NCI-H2196 treated with DMSO at 0.1 percent for 48 hours (cell line): ENCODE results near the gene G0S2.

Experiments
- DNase-seq: peaks from one replicate; lab custom pipeline; 2025; ENCODE audit not compliant: unreplicated experiment; lab: John Stamatoyannopoulos, UW

Gene G0S2

DNA sequence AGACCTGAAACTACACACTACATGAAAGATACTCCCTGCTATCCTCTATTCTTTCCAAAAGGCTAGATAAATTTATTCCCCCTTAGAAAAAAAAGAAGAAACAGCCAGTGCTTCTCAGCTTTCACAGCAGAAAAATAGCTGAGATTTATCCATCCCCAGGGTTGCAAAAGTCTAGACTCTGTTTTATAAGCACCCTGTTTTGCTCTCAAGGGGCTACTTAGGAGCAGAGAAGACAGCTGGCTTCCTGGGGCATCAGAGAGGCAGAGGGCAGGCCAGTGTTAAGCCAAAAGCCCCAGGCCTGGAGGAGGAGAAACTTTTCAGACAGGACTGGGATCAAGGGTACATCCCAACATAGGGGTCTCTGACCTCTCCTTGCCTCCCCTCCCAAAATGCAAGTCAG lies 26.9 kb upstream of the G0S2 start:
- DNase-seq = no peak

DNA sequence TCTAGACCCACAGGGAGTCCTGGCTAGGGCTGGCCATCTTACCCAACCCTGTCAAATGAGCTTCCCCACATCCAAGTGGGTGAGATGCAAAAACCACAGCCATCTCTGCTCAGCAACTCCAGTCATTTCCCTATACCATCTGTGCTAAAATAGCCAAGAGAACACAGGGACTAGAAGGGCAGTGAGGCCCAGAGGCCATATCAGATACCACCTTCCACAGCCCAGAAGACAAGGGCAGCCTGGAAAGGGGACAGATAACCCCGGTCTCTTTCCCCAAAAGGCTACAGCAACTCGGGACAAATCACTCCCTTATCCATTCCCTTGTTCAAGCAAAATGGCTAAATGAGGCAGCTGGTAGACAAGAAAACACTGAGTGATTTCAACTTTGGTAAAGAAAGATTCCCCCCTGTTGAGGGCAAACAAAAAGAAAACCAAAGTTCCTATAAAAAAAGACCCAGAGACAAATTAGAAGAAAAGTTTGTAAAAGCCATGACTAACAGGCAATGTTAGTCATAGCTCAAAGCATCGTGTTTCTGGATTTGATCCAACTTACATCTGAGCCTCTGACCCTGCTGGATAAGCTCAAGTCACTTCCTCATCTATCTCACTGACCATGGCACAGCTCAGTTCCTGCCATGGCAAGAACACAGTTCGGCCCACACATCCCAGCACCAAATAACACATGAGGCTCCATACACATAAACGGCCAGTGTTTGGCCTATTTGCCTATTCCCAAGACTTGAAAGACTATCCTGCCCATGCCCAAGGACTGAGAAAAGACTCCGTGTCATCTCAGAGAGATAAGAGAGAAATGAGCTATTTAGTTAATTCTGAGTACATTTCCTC lies 26.1 kb upstream of the G0S2 start:
- DNase-seq = no peak

DNA sequence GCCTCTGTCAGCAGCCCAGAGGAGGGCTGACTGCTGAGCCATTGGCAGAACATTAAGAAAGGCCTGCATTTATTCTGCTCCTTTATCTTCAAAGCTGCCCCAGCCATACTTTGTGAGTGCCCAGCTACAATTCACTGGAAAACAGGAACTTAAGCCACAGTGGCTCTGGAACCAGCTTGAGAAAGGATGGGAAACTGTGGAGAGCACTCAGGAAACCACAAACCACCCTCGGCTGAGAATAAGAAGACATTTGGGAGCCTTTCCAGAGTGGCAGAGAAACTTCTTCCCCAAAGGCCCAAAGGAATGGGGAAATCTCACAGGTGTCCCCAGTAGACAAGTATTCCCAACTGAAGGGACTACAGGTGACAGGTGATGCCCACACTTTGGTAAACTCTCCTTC lies 24.8 kb upstream of the G0S2 start:
- no peak for DNase-seq

DNA sequence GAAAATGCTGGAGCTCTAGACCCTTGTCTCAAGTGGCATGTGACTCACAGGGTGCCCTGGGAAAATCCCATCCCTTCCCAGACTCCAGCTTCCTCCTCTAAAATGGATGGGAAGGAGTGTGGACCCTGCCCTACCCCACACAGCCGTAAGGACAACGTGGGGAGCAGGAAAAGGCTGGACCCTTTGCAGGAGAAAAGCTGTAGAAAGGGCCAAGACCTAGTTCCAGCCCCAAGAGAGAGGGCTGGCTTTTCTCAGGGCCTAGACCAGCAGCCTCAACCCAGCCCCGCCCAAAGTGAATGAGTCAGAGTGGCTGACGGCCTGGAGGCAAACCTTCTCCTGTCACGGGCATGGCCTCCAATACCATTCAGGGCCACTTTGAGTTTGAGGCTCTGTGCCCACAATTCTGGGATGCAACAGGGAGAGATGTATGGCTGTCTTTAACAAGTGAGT lies 24.0 kb upstream of the G0S2 start:
- DNase-seq = no peak

DNA sequence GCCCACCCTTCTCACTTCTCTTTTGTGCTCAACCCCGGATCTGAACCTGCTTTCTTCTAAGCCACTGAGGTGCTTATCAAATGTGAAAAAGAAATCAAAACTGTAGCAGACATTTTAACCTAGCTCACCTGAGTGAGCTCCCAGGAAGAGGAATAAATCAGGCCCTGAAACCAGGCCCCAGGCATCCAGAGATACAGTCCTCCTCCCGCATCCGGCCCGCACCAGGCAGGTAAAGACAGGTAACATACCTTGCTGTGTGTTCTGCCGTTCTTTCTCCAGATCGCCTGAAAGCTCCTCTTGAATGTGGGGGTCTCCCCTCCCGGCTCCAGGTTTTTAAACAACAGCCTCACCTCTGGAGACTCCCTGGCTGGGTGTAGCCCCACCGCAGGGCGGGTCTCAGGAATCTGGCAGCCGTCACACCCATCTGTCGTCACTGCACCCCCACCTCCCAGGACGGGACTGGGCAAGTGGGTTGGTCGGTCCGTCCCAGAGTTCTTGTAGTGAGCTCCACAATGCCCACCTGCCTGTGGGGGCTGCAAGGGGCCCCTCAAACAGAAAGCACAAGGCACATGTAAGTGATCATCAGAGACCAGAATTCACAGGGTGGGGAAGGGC lies 23.0 kb upstream of the G0S2 start, which contains the start of gene LAMB3:
Gene LAMB3 (minus strand): TSS at position 305 of the 615 bp plus-strand sequence. CDS start 1,481 bp downstream, outside the sequence.
- DNase-seq = no peak

DNA sequence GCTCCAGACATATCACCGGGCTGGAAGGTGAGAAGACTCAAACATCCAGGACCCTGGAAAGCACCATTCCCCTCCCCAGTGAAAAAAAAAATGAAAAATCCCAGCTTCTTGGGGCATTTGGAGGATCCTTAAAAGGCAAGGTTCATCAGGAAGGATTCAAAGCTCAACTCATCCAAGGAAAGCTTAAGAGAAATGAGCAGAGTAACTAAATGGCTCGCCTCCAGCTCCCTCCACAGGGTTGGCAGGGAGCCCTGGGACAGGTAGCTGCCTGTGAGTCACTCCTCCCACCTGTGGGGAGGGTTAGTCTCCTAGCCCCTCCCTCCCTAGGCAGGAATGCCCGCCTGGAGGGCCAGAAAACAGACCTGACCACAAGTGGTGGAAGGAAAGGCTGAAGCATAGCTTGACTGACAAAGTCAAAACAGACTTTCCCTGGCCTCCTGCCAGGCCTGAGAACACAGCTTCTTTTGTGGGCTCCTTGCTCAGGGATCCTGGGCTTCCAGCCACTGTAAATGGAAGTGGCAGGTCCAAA lies 22.3 kb upstream of the G0S2 start:
- peak; percentile 78 for DNase-seq

DNA sequence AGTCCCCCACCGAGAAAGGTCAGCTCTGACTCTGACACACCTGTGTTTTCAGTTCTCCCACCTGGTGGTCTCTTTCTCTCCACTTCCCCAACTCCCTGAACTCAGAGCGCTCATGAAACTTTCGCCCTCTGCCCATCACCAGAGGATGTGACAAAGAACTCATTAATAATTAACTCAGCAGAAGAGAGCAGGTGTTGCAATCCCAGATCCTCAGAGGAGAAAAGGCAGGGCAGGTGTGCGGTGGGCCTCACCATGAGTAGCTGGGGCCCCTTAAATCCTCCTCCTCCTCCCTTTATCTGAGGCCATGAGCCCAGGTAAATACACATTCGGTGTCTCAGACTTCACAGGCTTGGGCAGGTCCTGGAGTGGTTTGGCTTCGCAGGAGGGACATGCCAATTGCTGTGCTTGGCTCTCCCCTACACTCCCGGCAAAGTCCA lies 21.3 kb upstream of the G0S2 start:
- DNase-seq = no peak

DNA sequence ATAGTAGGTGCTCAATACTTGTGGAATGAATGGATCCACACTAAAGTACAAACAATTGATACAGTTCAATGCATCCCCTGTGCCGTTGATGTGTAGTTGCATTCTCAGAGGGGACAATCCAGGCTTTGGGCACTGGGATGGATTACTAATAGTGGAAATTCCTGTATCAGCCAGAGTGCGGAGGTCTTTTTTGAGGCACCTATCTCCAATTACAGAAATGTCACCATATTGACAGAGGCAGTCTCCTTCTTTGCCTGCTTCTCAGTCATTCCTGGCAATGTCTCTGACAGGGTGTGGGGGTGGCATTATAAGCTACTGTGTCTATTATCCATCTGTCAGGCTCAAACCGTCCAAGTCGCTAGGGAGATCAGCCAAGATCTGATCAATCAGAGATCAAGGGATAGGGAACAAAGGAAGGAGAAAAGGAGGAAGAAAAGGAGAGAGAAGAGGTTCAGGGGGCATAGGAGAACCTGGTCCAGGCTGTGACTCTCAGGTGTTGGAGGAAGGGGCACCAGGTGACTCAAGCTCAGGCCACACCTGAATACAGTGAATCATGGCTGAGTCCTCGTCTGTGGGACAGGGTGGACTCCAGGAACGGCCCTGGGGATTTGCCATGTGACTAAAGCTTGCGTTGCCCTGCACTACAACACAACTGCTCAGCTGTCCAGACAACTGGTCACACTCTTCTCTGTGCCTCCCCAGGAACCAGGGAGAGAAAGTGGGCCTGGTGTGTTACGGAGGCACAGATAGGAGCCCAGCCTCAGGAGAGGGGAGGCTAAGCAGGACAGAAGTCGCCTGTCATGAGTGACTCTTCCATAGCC lies 19.6 kb upstream of the G0S2 start:
- DNase-seq = no peak

DNA sequence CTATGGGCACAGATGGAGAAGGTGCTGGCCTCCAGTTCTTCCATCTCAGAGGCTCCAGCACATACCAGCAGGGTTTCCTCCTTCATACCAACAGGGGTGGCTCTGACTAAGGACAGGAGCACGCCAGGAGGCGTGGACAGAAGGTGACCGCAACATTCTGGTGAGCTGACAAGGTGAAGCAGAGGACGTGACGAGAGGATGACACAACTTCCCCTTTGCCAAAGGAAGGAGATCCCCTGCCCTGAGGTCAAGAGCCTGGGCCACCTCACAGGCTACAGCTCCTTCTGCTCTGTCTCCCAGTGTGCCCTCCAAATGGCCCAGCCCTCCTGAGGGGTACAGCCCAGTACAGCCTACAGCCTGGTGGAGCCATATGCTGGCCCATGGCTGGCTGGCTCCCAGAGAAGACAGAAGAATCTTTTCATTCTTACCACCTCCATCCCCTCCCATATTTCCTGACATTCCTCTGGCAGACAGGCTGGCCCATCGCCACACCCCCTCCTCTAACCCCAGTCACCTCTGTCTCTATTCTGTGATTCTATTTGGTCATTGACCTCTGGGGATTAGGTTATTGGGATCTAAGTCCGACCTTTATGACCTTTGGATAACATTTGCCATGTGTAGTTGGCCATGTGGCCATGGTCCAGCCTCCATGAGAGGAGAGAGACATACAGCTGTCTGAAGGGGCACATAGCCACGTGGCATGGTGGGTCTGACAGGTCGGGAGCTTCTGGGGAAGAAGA lies 17.9 kb upstream of the G0S2 start:
- no peak for DNase-seq

DNA sequence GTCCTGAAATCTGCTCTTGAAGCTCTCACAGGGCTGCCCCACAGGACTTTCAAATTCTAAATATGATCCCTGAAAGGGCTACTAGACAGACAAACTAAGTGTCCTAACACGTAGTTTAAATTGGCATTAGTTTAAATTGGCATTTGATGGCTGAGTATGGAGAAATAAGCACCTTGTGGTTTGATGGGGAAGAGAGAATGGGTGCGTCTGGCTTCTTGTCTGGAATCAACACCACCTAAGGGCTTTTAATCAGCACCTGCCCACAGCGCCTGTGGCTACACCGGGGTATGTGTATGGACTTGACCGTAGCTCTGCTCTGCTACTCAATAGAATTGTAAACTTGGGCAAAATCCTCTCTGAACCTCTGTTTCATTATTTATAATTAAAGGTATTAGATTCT lies 17.3 kb upstream of the G0S2 start:
- DNase-seq = no peak

DNA sequence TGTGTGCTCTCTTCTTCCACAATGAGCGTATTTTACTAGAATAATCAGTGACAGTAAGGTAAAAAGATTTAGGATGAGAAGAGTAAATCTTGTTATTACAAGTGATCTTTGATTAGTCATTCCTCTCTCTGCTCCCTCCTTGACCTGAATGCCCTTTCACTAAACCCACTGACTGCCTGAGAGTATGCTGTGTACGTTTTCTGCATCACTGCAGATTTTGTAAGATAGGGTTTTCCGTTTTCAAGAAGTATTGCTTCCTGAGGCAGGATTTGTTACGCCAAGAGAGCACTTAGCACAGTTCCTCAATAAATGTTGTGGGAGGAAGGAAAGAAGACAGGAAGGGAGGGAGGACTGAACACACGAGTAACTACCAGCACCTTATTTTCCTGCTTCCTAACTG lies 15.3 kb upstream of the G0S2 start:
- DNase-seq = no peak

DNA sequence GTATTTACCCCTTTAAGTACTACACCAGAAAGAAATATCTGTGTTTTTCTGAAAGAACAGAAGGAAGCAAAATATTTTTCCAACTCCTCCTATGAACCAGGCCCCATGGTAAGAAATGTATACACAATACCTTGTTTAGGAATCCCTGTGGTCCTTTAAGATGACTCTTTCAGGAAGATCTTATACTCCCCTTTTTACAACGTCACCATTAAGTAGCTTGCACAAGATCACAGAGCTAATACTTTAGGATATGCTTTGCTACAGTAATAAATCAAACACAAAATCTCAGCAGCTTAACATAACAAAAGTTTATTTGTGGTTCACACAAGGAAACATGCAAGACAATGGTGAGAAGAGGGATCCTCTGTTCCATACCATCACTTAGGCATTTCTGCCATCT lies 14.1 kb upstream of the G0S2 start:
- no peak for DNase-seq

DNA sequence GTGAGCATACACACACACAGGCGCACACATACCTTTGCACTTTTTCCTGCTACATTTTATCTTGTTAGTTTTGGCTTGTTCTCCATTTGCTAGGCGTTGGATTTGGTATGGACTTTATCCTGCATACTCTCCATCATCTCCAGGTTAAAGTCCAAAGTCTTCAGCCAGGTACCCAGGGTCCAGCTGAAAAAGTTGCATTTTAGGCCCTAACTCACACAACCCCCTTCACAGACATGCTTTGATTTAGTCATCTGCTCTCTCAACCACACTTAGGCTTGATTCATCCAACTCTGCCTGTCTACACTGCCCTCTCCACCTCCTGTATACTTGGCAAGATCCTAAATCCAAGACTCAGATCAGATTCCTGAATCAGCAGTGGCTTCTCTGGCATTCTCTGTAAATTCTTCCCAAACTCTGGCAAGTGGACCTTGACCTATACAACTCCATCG lies 12.3 kb upstream of the G0S2 start:
- DNase-seq = no peak

DNA sequence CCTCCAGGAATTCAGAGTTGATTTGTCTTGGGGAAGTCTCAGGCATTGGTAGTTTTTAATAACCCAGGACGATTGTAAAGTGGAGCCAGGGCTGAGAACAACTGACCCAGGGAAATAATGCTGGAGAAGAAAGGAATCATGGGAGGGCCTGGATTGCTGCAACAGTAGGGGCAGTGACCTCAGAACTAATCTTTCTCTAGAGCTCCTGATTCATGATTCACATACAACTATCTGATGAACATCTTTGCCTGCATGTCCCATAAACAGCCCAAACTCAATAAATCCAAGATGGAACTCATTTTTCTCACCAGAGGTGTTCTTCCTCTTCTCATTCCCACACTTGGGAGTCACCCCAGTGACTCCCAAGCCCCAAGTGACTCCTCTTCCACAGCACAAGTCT lies 8.1 kb upstream of the G0S2 start:
- no peak for DNase-seq

DNA sequence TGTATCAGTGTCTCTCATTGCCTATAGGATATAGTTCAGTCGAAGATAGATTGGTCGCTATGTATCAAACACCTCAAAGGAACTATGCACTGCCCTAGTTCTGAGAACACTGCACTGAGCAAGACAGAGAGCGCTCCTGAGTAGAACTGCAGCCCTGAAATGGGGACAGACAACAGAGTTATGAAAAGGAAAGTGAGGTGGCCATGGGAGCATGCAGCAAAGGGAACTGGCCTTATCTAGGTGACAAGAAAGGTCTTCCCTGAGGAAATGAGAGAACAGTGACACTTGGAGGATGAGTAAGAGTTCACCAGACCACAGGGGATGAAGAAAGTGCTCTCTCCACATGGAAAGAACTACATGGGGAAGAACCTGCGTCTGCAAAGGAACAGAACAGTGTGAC lies 7.5 kb upstream of the G0S2 start:
- DNase-seq = no peak

DNA sequence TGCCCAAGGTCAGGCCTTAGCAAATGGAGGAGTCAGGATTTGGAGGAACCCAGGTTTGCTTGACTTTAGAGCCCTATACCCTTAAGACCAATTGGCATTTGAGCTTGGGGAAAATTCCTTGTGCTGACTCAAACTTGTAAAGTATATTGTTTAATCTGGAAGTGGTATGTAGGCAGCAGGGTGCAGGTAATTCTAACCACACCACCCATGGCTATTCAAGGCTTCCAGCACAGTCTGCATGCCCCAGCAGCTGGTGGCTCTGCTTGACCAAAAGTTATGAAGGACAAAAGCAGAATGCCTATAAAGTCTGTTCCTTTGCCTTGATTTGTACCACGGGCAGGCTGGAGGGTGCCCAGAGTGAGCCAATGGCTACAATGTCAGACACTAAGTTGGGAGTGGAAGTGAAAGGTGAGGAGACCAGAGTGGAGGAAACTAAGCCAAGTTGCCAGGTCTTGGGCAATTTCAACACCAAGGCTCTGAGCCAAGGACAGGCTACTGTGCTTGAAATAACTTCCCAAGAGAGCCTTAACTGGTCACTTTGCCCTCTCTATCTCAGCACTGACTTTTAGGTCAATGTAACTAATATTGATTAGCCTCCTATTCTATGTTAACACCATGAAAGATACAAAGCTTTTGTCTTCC lies 4.7 kb upstream of the G0S2 start:
- DNase-seq = no peak

DNA sequence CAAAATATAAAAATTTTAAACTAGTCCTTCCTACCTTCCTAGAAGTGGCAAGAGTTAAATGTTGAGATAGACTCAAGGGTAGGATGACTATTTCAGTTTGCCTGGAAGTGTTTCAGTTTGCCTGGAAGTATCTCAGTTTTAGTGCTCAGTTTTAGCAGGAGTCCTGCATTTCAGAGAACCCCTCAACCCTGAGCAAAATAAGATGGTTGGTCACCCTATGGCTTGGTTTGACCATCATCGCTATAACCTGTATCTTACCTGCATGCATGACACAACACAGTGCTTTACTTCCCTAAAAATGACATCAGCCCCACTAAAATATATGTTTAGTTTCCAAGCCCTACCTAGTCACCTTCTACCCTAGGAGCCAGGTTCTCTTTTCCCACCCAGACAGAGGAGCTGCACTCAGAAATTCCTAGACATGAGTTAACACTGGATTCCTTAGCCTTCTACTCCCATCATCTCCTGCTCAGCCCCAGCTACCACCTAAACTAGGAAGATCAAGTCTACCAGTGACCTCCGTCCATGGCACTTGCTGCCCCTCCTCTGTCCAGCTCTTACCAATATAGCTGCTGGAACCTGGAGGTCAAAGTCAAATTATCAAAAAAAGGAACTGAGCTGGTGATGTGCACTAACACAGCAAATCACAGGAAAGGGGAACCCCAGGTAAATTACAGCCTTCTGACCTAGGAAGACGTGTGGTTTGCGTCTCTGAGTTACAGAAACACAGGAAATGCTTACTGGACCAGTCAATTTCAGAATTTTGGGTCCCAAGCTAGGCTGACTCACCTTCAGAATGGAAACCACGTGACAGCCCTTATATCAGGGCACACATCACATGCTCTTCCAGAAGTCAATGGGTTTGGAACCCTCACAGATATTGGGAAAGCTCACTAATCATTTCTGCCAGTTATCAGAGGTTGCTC lies 2.2 kb upstream of the G0S2 start:
- no peak for DNase-seq

DNA sequence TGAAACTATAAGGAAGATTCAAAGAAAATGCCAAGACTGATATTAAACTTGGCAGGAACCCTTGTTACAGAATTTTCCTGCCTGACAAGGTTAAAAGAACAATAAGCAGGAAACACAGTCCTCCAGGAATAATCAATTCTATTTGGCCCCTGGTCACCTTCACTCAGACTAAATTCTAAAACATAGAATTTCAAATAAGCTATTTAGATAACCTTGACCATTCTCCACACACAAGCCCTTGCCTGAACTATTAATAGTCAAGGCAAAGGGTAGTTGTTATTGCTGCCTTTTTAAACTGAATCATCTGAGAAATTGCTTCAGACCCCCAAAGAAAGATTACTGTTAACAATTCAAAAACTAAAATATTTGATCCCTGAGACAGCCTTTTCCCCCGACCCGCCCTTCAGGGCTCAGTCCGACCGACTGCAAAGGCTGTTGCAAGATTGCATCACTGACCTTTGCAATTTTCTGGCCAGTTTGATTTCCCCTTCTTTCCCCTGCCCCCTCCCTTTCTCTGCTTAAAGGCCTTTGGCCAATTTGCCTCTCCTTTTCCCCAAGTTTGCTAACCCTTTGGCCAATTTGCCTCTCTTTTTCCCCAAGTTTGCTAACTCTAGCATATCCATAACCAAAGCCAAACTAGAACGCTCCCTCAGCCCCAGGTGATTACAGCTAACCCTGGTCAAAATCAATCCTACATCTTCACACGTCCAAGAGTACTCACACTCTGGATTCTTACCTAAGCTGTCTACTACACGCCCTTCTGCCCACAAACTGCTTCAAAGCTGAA lies 1.4 kb upstream of the G0S2 start:
- no peak for DNase-seq
